Activated CD4-positive, alpha-beta T cell treated with anti-CD3 and anti-CD28 coated beads, Interleukin-2, amount 50 U/mL, for 4 hours (primary cell): ENCODE data around the gene PRKN.

ENCODE experiments used
- DNase-seq, 2 experiments: peaks; one replicate each; pipeline ENCODE4 v3.0.0-alpha.2; 2020

Gene PRKN

GRCh38 chr6:161393292-161393691, 1334.3 kb downstream of the PRKN start:
- no peak for DNase-seq

GRCh38 chr6:161389756-161390155, 1337.8 kb downstream of the PRKN start:
- DNase-seq: no peak

GRCh38 chr6:161383951-161384350, 1343.6 kb downstream of the PRKN start:
- no peak for DNase-seq

GRCh38 chr6:161379834-161380582, 1347.6 kb downstream of the PRKN start:
- DNase-seq: no peak

- no peak for DNase-seq
Measured at GRCh38 chr6:161378115-161378514, 1349.5 kb downstream of the PRKN start.

GRCh38 chr6:161377116-161377515, 1350.5 kb downstream of the PRKN start:
- DNase-seq: no peak

- DNase-seq: no peak
Measured at GRCh38 chr6:161376367-161376766, 1351.2 kb downstream of the PRKN start.

- DNase-seq: no peak
Measured at GRCh38 chr6:161374971-161375873, 1352.3 kb downstream of the PRKN start.

- peak; percentile 44 to 50 for DNase-seq
Measured at GRCh38 chr6:161373905-161374451, 1353.6 kb downstream of the PRKN start.

- DNase-seq: no peak
Measured at GRCh38 chr6:161372422-161372793, 1355.2 kb downstream of the PRKN start.

- DNase-seq: peak; percentile 53 to 55
Measured at GRCh38 chr6:161370880-161371279, 1356.7 kb downstream of the PRKN start.

- no peak for DNase-seq
Measured at GRCh38 chr6:161369339-161369738, 1358.2 kb downstream of the PRKN start.

GRCh38 chr6:161368514-161368913, 1359.1 kb downstream of the PRKN start:
- DNase-seq: no peak

- DNase-seq: no peak
Measured at GRCh38 chr6:161367472-161367871, 1360.1 kb downstream of the PRKN start.

GRCh38 chr6:161366301-161366923, 1361.2 kb downstream of the PRKN start:
- no peak for DNase-seq

GRCh38 chr6:161365633-161366032, 1361.9 kb downstream of the PRKN start:
- DNase-seq: no peak

- DNase-seq: no peak
Measured at GRCh38 chr6:161363286-161363685, 1364.3 kb downstream of the PRKN start.

- DNase-seq: no peak
Measured at GRCh38 chr6:161362266-161362665, 1365.3 kb downstream of the PRKN start.

- DNase-seq: no peak
Measured at GRCh38 chr6:161361529-161361928, 1366.0 kb downstream of the PRKN start.

GRCh38 chr6:161360520-161360919, 1367.0 kb downstream of the PRKN start:
- no peak for DNase-seq

- DNase-seq: no peak
Measured at GRCh38 chr6:161359618-161359945, 1368.0 kb downstream of the PRKN start.

GRCh38 chr6:161356167-161356854, 1371.3 kb downstream of the PRKN start:
- DNase-seq: no peak

GRCh38 chr6:161355696-161356095, 1371.9 kb downstream of the PRKN start:
- no peak for DNase-seq
